WERI-Rb-1 (cell line): ENCODE data around the gene CFHR1.
"Not testable (repeated sequence)": the region's sequence is repeated elsewhere in the genome, so short reads cannot be mapped to it uniquely, and the experiment has no call there.

ENCODE experiments used
- DNase-seq: peaks from one replicate; pipeline ENCODE4 v3.0.0-alpha.2; 2020
- H3K27ac ChIP-seq: fragments of 250-450 bp; sonication (Bioruptor Pico); 2 replicates; pipeline ENCODE4 v1.5.1; 2020; ENCODE audit warnings: mild to moderate bottlenecking, moderate library complexity
- H3K27me3 ChIP-seq: fragments of 250-450 bp; sonication (Bioruptor Pico); 2 replicates; pipeline ENCODE4 v1.5.1; 2021; ENCODE audit warnings: mild to moderate bottlenecking, low read depth, moderate library complexity; ENCODE audit not compliant: insufficient read depth, severe bottlenecking
- H3K36me3 ChIP-seq: fragments of 250-450 bp; sonication (Bioruptor Pico); 2 replicates; pipeline ENCODE4 v1.5.1; 2020; ENCODE audit warnings: mild to moderate bottlenecking, moderate library complexity
- H3K4me3 ChIP-seq: 2 replicates; pipeline ENCODE4 v1.5.1; 2011; ENCODE audit warnings: low read depth, mild to moderate bottlenecking, control low read depth, low read length
- H3K9me3 ChIP-seq: fragments of 250-450 bp; sonication (Bioruptor Pico); 2 replicates; pipeline ENCODE4 v1.5.1; 2021; ENCODE audit warnings: mild to moderate bottlenecking, moderate library complexity; ENCODE audit not compliant: severe bottlenecking
- CTCF ChIP-seq: IDR thresholded peaks from 2 replicates; pipeline ENCODE4 v1.5.1; 2011; ENCODE audit warnings: low read depth, mild to moderate bottlenecking, control low read depth, inconsistent platforms, low read length

The CFHR1 gene

GRCh38 chr1:196819531-196819930 is at the start of gene CFHR1:
TSS of gene CFHR1 (plus strand) at chr1:196819731. CDS start at chr1:196819845, 114 bp downstream.
- not testable (repeated sequence) for H3K36me3 ChIP-seq, H3K9me3 ChIP-seq, H3K4me3 ChIP-seq, DNase-seq, H3K27me3 ChIP-seq, H3K27ac ChIP-seq

- not testable (repeated sequence) for H3K27me3 ChIP-seq, H3K27ac ChIP-seq, H3K4me3 ChIP-seq, H3K9me3 ChIP-seq, H3K36me3 ChIP-seq, DNase-seq
Measured at GRCh38 chr1:196769823-196770222, 49.7 kb upstream of the CFHR1 start.

- no peaks in the 10 kb centered on the region for H3K36me3 ChIP-seq
- no peak for TF ChIP-seq CTCF
- H3K27me3 ChIP-seq, result no peaks in the 10 kb centered on the region
- no peak for DNase-seq
- H3K27ac ChIP-seq, result no peak overlapping the region
- H3K9me3 ChIP-seq, result no peaks in the 10 kb centered on the region
- H3K4me3 ChIP-seq, result no peak overlapping the region
Measured at GRCh38 chr1:196773713-196774112, 45.8 kb upstream of the CFHR1 start.

- no peak for TF ChIP-seq CTCF
- H3K36me3 ChIP-seq, result no peaks in the 10 kb centered on the region
- no peak overlapping the region for H3K4me3 ChIP-seq
- H3K27ac ChIP-seq, result no peak overlapping the region
- no peaks in the 10 kb centered on the region for H3K27me3 ChIP-seq
- H3K9me3 ChIP-seq, result no peaks in the 10 kb centered on the region
- no peak for DNase-seq
Measured at GRCh38 chr1:196774175-196774574, 45.4 kb upstream of the CFHR1 start.

- TF ChIP-seq CTCF, result no peak
- Histone ChIP-seq H3K27me3 (no peaks in the 10 kb centered on the region), H3K27ac (no peak within 1 kb of the TSS), H3K4me3 (no peak within 1 kb of the TSS), H3K36me3 (no peaks in the 10 kb centered on the region), H3K9me3 (no peaks in the 10 kb centered on the region)
- DNase-seq, result no peak
Measured at GRCh38 chr1:196774603-196775002, 44.9 kb upstream of the CFHR1 start, which contains the start of gene CFHR3. TSS of gene CFHR3 (plus strand) at chr1:196774840. CDS start at chr1:196774887, 47 bp downstream.

- TF ChIP-seq CTCF, result no peak
- no peaks in the 10 kb centered on the region for H3K27me3 ChIP-seq
- DNase-seq, result no peak
- no peak overlapping the region for H3K27ac ChIP-seq
- no peak overlapping the region for H3K4me3 ChIP-seq
- no peaks in the 10 kb centered on the region for H3K36me3 ChIP-seq
- H3K9me3 ChIP-seq, result peaks cover 5% of the 10 kb centered on the region
Measured at GRCh38 chr1:196777603-196778002, 41.9 kb upstream of the CFHR1 start.

- H3K36me3 ChIP-seq, result no peaks in the 10 kb centered on the region
- no peak for DNase-seq
Measured at GRCh38 chr1:196779093-196779492, 40.4 kb upstream of the CFHR1 start.

GRCh38 chr1:196791252-196791651 is 28.3 kb upstream of the CFHR1 start:
- H3K36me3 ChIP-seq, H3K27ac ChIP-seq, H3K9me3 ChIP-seq, H3K4me3 ChIP-seq, H3K27me3 ChIP-seq, DNase-seq: not testable (repeated sequence)

More at GRCh38 chr1:196779093-196779492, 40.4 kb upstream of the CFHR1 start:
- H3K27ac ChIP-seq, result no peak overlapping the region
- H3K4me3 ChIP-seq, result no peak overlapping the region
- H3K27me3 ChIP-seq, result no peaks in the 10 kb centered on the region
- H3K9me3 ChIP-seq, result peaks cover 5% of the 10 kb centered on the region
- no peak for TF ChIP-seq CTCF

- H3K9me3 ChIP-seq, H3K27me3 ChIP-seq, H3K4me3 ChIP-seq, H3K36me3 ChIP-seq, DNase-seq, H3K27ac ChIP-seq: not testable (repeated sequence)
Measured at GRCh38 chr1:196794103-196794502, 25.4 kb upstream of the CFHR1 start.
